K562 treated with DMSO at 1 percent for 48 hours (cell line): ENCODE results near the gene NDUFAB1. TPM values are rescaled to one million over a fixed set of nuclear protein-coding genes. Genes with fewer than 3 reads are reported as not detected.

Experiments
- total RNA-seq: library from RNA; unstranded; fragments of 300-600 nt; gene quantifications from 2 replicates; pipeline ENCODE4 v1.2.3, GENCODE V29; 2022; ENCODE audit warnings: low replicate concordance; ENCODE audit errors: extremely low read depth

NDUFAB1 gene
- not detected in 2 replicates for total RNA-seq

DNA sequence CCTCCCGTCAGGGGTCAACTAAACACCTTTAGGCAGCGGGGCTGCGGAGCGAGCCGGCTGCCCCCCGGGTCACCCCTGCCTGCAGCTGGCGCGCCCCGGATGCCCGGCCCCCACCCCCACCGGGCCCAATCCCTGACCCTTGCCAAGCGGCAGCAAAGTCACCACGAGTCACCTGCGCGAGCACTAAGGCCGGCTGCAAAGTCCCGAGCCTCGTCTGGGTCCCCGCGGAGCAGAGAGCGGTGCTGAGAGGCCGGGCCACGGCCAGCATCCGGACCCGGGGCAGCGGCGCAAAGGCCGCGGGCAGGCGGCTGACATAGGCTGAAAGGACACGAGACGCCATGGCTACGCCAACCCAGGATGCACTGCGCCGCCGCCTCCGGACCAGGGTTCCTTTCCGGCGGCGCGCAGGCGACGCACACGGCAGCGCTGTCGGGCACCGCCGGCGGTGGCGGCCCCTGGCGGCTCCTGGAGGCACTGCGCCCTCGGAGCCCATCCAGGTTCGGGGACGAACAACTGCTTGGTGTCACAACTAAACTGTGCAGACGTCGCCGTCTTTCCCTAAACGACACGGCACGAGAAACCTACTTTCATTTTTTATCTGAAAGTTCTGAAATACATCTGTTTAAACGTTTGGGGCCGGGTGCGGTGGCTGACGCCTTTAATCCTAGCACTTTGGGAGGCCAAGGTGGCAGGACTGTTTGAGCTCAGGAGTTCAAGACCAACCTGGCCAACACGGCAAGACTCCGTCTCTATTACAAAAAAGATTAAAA lies at the start of gene NDUFAB1:
TSS of gene NDUFAB1 (minus strand) at position 366 of the 770 bp plus-strand sequence. CDS start at position 340, 26 bp downstream.

DNA sequence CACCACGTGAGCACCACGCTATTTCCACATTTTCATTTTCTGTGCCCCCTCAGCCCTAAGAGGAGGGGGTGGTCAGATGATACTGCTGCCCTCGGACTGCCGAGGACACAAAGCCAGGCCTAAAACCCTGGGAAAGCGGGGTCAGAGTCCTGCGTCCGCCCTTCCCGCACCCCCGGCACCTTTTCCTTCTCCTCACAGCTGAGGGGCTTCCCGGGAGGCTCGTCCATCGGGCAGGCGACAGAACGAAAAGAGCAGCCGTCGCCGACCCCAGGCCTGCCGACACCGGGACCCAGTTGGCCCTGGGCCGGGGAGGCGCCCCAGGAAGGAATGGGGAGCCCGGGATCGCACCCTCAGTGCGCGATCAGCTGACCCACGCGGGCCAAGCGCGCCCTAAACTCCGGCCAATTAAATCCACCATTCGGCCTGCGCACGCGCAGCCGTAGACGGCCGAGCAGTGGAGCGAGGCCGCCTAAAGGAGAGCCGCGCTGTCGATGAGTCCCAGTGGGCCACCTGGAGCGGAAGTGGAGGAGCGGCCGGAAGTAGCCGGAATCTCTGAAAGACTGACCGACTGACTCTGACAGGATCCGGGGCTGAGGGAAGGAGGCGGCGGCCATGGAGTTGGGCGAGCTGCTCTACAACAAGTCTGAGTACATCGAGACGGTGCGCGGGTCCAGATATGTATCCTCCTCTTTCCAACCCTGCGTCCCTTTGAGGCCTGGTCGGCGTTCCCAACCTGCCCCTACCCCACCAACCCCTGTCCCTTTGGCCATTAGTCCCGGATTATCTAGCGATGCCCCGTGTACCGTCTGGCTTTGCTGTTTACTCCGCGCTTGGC lies 45.0 kb upstream of the NDUFAB1 start, which contains the start of the genes DCTN5 and PALB2:
TSS of gene DCTN5 (plus strand) at position 536 of the 835 bp plus-strand sequence. CDS start at position 613, 77 bp downstream.
TSS of gene PALB2 (minus strand) at position 380 of the 835 bp plus-strand sequence. CDS start at position 227, 153 bp downstream.

DNA sequence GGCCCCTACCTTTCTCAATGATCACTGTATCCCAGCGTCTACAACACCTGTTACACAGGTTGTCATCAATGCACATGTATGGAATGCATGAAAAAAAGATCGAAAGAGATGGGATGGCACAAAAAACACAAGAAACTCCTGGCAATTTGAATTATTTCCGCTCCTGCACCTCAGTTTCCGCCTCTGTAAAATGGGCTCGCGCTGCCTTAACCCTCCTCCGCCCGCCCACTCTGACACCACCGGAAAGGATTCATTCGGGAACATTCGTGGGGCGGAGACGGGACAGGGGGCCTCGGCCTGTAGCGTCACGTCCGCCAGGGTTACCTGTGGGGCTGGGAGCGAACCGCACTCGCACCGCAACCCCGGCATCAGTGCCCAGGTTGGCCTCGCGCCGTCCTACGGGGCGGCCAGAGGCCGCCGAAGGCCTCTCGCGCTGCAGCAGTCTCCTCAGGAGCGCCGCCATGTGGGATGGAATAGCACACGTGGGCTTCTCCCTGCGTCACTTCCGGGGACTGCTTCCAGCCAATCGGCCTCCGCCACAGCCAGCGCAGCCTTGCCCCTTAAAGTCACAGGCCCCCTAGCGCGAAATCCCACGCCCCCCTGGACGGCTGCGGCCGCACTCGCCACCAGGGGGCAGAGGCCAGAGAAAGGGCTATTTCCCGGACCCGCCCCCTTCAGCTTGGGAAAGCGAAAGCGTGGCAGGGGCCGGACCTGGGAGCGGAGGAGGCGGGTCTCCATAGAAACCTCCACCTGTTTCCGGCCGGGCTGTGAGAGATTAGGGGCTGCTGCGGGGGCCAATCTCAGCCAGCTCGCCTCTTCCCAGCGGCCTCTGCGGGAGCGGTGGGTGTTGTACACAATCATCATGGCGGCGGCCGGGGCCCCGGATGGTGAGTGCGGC lies 39.0 kb downstream of the NDUFAB1 start, which contains the start of the genes EARS2 and UBFD1:
TSS of gene EARS2 (minus strand) at position 470 of the 898 bp plus-strand sequence. CDS start at position 463, 7 bp downstream.
TSS of gene UBFD1 (plus strand) at position 847 of the 898 bp plus-strand sequence. CDS start at position 863, 16 bp downstream.

Other genes with a start within 250 kb of the NDUFAB1 start
- not detected in 2 replicates for gene COG7, start 143.1 kb downstream of the NDUFAB1 start, total RNA-seq
- not detected in 2 replicates for gene GGA2, start 85.8 kb downstream of the NDUFAB1 start, total RNA-seq
- not detected in 2 replicates for gene EARS2, start 39.0 kb downstream of the NDUFAB1 start, total RNA-seq
- not detected in 2 replicates for gene UBFD1, start 38.6 kb downstream of the NDUFAB1 start, total RNA-seq
- gene PALB2, start 45.0 kb upstream of the NDUFAB1 start, total RNA-seq, result not detected in 2 replicates
- gene DCTN5, start 45.1 kb upstream of the NDUFAB1 start, total RNA-seq, result not detected in 2 replicates
- 319 TPM in 1 of 2 replicates, not detected in the other for gene PLK1, start 82.6 kb upstream of the NDUFAB1 start, total RNA-seq
- not detected in 2 replicates for gene ERN2, start 116.9 kb upstream of the NDUFAB1 start, total RNA-seq
- gene CHP2, start 158.7 kb upstream of the NDUFAB1 start, total RNA-seq, result not detected in 2 replicates
- gene PRKCB, start 239.7 kb upstream of the NDUFAB1 start, total RNA-seq, result 543 TPM in 1 of 2 replicates, not detected in the other